ENCODE measurements around the gene TERT. TPM values are rescaled to one million over a fixed set of nuclear protein-coding genes. Genes with fewer than 3 reads are reported as not detected.
"Not testable (repeated sequence)": the region's sequence is repeated elsewhere in the genome, so short reads cannot be mapped to it uniquely, and the experiment has no call there.

TERT gene
- polyA plus RNA-seq, 1 donor from 2014 or later = not detected

DNA sequence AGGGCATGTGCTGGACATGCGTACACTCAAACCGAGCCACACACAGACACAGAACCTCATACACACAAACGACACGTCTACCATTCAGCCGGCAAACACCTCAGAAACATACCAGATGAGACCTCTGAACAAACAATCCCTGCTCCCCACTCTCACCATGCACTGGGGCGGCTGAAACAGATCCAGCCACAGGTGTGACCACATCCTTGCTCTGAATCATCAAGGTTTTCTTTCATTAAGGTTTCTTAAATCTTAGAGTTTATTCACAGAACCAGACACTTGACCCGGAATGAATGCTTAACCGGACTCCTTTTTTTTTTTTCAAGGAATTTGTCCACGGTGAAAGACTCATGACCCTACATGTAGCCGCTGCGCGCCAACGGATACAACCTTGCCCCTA lies 26.2 kb downstream of the TERT start:
- H2AFZ ChIP-seq (ENCODE audit: low read depth, low read length) = no peak overlapping the region
- no peak overlapping the region for H3K4me2 ChIP-seq (ENCODE audit: low read length)
- no peaks in the 10 kb centered on the region for H3K36me3 ChIP-seq (ENCODE audit: insufficient read depth, low read length)
- H3K9ac ChIP-seq (ENCODE audit: low read length) = no peak overlapping the region
- TF ChIP-seq TAF1 (IDR thresholded peaks at IDR 0.05; ENCODE audit: low read depth) = no peak
- no peak for TF ChIP-seq POLR2AphosphoS5 (IDR thresholded peaks at IDR 0.05)
- no peak for TF ChIP-seq EP300 (conservative IDR thresholded peaks at IDR 0.05; ENCODE audit: poor library complexity, severe bottlenecking)
- TF ChIP-seq MXI1 (conservative IDR thresholded peaks at IDR 0.05; ENCODE audit: poor library complexity, severe bottlenecking) = no peak
- TF ChIP-seq CTCF (IDR thresholded peaks at IDR 0.05; ENCODE audit: poor library complexity, severe bottlenecking) = no peak
- no peaks in the 10 kb centered on the region for H3K79me2 ChIP-seq (replicated peaks; ENCODE audit: insufficient read depth, low read length)
- H3K9me2 ChIP-seq (ENCODE audit: insufficient read depth, low read length) = no peaks in the 10 kb centered on the region
- H4K20me1 ChIP-seq (ENCODE audit: insufficient read depth) = no peaks in the 10 kb centered on the region
- H3K27ac ChIP-seq (ENCODE audit: low read length) = no peak overlapping the region
- no peaks in the 10 kb centered on the region for H3K9me3 ChIP-seq (ENCODE audit: low read length)
- no peak overlapping the region for H3K4me3 ChIP-seq (ENCODE audit: low read length)
- H3F3A ChIP-seq (ENCODE audit: insufficient read depth, low read length, poor library complexity, severe bottlenecking) = no peaks in the 10 kb centered on the region
- no peaks in the 10 kb centered on the region for H3K27me3 ChIP-seq (ENCODE audit: insufficient read depth, low read depth, low read length)

- peaks cover under 1% of the 10 kb centered on the region for H3K9me3 ChIP-seq (ENCODE audit: low read length)
- H3K27me3 ChIP-seq (ENCODE audit: insufficient read depth, low read depth, low read length) = no peaks in the 10 kb centered on the region
- TF ChIP-seq POLR2AphosphoS5 (IDR thresholded peaks at IDR 0.05) = no peak
- TF ChIP-seq SMC3 (conservative IDR thresholded peaks at IDR 0.05; ENCODE audit: poor library complexity) = no peak
- no peak for TF ChIP-seq EZH2 (IDR thresholded peaks at IDR 0.05; ENCODE audit: borderline replicate concordance, insufficient read depth, low read length, poor library complexity, severe bottlenecking)
- no peak for TF ChIP-seq CTCF (IDR thresholded peaks at IDR 0.05; ENCODE audit: poor library complexity, severe bottlenecking)
- no peak for TF ChIP-seq REST (IDR thresholded peaks at IDR 0.05; ENCODE audit: borderline replicate concordance)
- TF ChIP-seq TAF1 (IDR thresholded peaks at IDR 0.05; ENCODE audit: low read depth) = no peak
- no peak for TF ChIP-seq EP300 (conservative IDR thresholded peaks at IDR 0.05; ENCODE audit: poor library complexity, severe bottlenecking)
- TF ChIP-seq MXI1 (conservative IDR thresholded peaks at IDR 0.05; ENCODE audit: poor library complexity, severe bottlenecking) = no peak
- no peak for TF ChIP-seq RAD21 (conservative IDR thresholded peaks at IDR 0.05)
- no peaks in the 10 kb centered on the region for H4K20me1 ChIP-seq (ENCODE audit: insufficient read depth)
- H3K36me3 ChIP-seq (ENCODE audit: insufficient read depth, low read length) = no peaks in the 10 kb centered on the region
- no peak overlapping the region for H3K9ac ChIP-seq (ENCODE audit: low read length)
- H3K4me2 ChIP-seq (ENCODE audit: low read length) = no peak overlapping the region
- H3K27ac ChIP-seq (ENCODE audit: low read length) = no peak overlapping the region
- no peaks in the 10 kb centered on the region for H3K9me2 ChIP-seq (ENCODE audit: insufficient read depth, low read length)
- no peaks in the 10 kb centered on the region for H3F3A ChIP-seq (ENCODE audit: insufficient read depth, low read length, poor library complexity, severe bottlenecking)
- no peak overlapping the region for H2AFZ ChIP-seq (ENCODE audit: low read depth, low read length)
- no peak overlapping the region for H3K4me3 ChIP-seq (ENCODE audit: low read length)
- H3K79me2 ChIP-seq (replicated peaks; ENCODE audit: insufficient read depth, low read length) = no peaks in the 10 kb centered on the region
Observed at GRCh38 chr5:1268056-1268455, 26.8 kb downstream of the TERT start.

GRCh38 chr5:1267464-1267863 lies 27.4 kb downstream of the TERT start:
- not testable (repeated sequence) for H4K20me1 ChIP-seq (ENCODE audit: insufficient read depth); H3K27me3 ChIP-seq (ENCODE audit: insufficient read depth, low read depth, low read length); H3K4me3 ChIP-seq (ENCODE audit: low read length); H3K9me3 ChIP-seq (ENCODE audit: low read length); H3K79me2 ChIP-seq (replicated peaks; ENCODE audit: insufficient read depth, low read length); H3K9me2 ChIP-seq (ENCODE audit: insufficient read depth, low read length); H3K36me3 ChIP-seq (ENCODE audit: insufficient read depth, low read length); H3K27ac ChIP-seq (ENCODE audit: low read length); H2AFZ ChIP-seq (ENCODE audit: low read depth, low read length); H3K9ac ChIP-seq (ENCODE audit: low read length); H3K4me2 ChIP-seq (ENCODE audit: low read length); H3F3A ChIP-seq (ENCODE audit: insufficient read depth, low read length, poor library complexity, severe bottlenecking)

Measured in neural cell (in vitro differentiated cells).